WTC11 (cell line): Measurements from ENCODE around the gene HDGFL3. TPM values are rescaled to one million over a fixed set of nuclear protein-coding genes. Genes with fewer than 3 reads are reported as not detected.
A peak's percentile ranks its signal among the peaks of the same experiment; 100 is the strongest.

ENCODE experiments used
- ATAC-seq: fragments of 200-7000 bp; cut with Tn5 transposase; 2 replicates; pipeline ENCODE4 v1.10.0; 2021; ENCODE audit warnings: mild to moderate bottlenecking, moderate library complexity
- CTCF ChIA-PET: fragments of 300-600 bp; sonication (Branson Sonifier 250); formaldehyde crosslinking; loops from one replicate; lab custom pipeline; 2021; ENCODE audit warnings: antibody characterized with exemption; lab: Charles Lee
- POLR2A ChIA-PET: fragments of 350-600 bp; sonication (Branson Sonifier 250); formaldehyde crosslinking; loops from one replicate; lab custom pipeline; 2021; ENCODE audit warnings: antibody characterized with exemption; lab: Charles Lee
- DNase-seq: peaks from one replicate; pipeline ENCODE4 v3.0.0; 2021; ENCODE audit warnings: low spot score
- H3K27ac Mint-ChIP-seq: 2 replicates; pipeline ENCODE4 v1.8.0; 2021; ENCODE audit warnings: mixed read lengths
- H3K27me3 Mint-ChIP-seq: 2 replicates; pipeline ENCODE4 v1.8.0; 2021; ENCODE audit warnings: low read depth, mild to moderate bottlenecking, moderate library complexity, mixed read lengths
- H3K36me3 Mint-ChIP-seq: 2 replicates; pipeline ENCODE4 v1.8.0; 2021; ENCODE audit warnings: mixed read lengths
- H3K4me1 Mint-ChIP-seq: 2 replicates; pipeline ENCODE4 v1.8.0; 2022; ENCODE audit warnings: mixed read lengths
- H3K4me3 Mint-ChIP-seq: 2 replicates; pipeline ENCODE4 v1.8.0; 2021; ENCODE audit warnings: mild to moderate bottlenecking, moderate library complexity, mixed read lengths
- H3K9me3 Mint-ChIP-seq: 2 replicates; pipeline ENCODE4 v1.8.0; 2021; ENCODE audit warnings: mixed read lengths
- ATF1 ChIP-seq: sonication (generic); formaldehyde crosslinking; IDR thresholded peaks from 2 replicates; pipeline ENCODE4 v1.8.1; 2023; ENCODE audit warnings: mild to moderate bottlenecking, moderate library complexity, missing genetic modification reagents
- CREB1 ChIP-seq: sonication (generic); formaldehyde crosslinking; IDR thresholded peaks from 2 replicates; pipeline ENCODE4 v1.8.0; 2023; ENCODE audit warnings: mild to moderate bottlenecking, missing genetic modification reagents
- CREM ChIP-seq: sonication (generic); formaldehyde crosslinking; IDR thresholded peaks from 2 replicates; pipeline ENCODE4 v1.8.1; 2022; ENCODE audit warnings: mild to moderate bottlenecking, missing genetic modification reagents, moderate library complexity
- E2F4 ChIP-seq: sonication (generic); formaldehyde crosslinking; IDR thresholded peaks from 2 replicates; pipeline ENCODE4 v1.8.1; 2022; ENCODE audit warnings: low read depth, mild to moderate bottlenecking, moderate library complexity, missing genetic modification reagents, borderline replicate concordance
- FOXJ3 ChIP-seq: sonication (generic); formaldehyde crosslinking; IDR thresholded peaks from 2 replicates; pipeline ENCODE4 v1.9.0; 2021; ENCODE audit warnings: missing genetic modification reagents, mild to moderate bottlenecking, borderline replicate concordance
- HMGXB4 ChIP-seq: sonication (generic); formaldehyde crosslinking; IDR thresholded peaks from 2 replicates; pipeline ENCODE4 v1.8.1; 2023; ENCODE audit warnings: mild to moderate bottlenecking, moderate library complexity, missing genetic modification reagents
- IRF2 ChIP-seq: sonication (generic); formaldehyde crosslinking; IDR thresholded peaks from 2 replicates; pipeline ENCODE4 v1.8.0; 2022; ENCODE audit warnings: low read depth, missing genetic modification reagents, borderline replicate concordance
- JAZF1 ChIP-seq: fragments of 250-450 bp; sonication (Bioruptor Pico); IDR thresholded peaks from 2 replicates; pipeline ENCODE4 v1.9.0; 2021; ENCODE audit warnings: moderate library complexity, mild to moderate bottlenecking, inconsistent platforms
- JUN ChIP-seq: sonication (generic); formaldehyde crosslinking; IDR thresholded peaks from 2 replicates; pipeline ENCODE4 v1.8.0; 2023; ENCODE audit warnings: mild to moderate bottlenecking, missing genetic modification reagents
- MAX ChIP-seq: sonication (generic); formaldehyde crosslinking; IDR thresholded peaks from 2 replicates; pipeline ENCODE4 v1.8.0; 2022; ENCODE audit warnings: mild to moderate bottlenecking, missing genetic modification reagents
- RELA ChIP-seq: sonication (generic); formaldehyde crosslinking; IDR thresholded peaks from 2 replicates; pipeline ENCODE4 v1.8.1; 2022; ENCODE audit warnings: missing genetic modification reagents, mild to moderate bottlenecking, borderline replicate concordance
- RORB ChIP-seq: fragments of 250-450 bp; sonication (Bioruptor Pico); IDR thresholded peaks from 2 replicates; pipeline ENCODE4 v1.9.0; 2021; ENCODE audit warnings: mild to moderate bottlenecking
- SMAD4 ChIP-seq: sonication (generic); formaldehyde crosslinking; IDR thresholded peaks from 2 replicates; pipeline ENCODE4 v1.8.0; 2022; ENCODE audit warnings: mild to moderate bottlenecking, missing genetic modification reagents
- STAT6 ChIP-seq: sonication (generic); formaldehyde crosslinking; conservative IDR thresholded peaks from 2 replicates; pipeline ENCODE4 v1.8.1; 2023; ENCODE audit warnings: mild to moderate bottlenecking, low read depth, missing genetic modification reagents, moderate library complexity
- TCF7 ChIP-seq: sonication (generic); formaldehyde crosslinking; IDR thresholded peaks from 2 replicates; pipeline ENCODE4 v1.8.0; 2022; ENCODE audit warnings: mild to moderate bottlenecking, low read depth, missing genetic modification reagents, moderate library complexity
- TEAD1 ChIP-seq: sonication (generic); formaldehyde crosslinking; IDR thresholded peaks from 2 replicates; pipeline ENCODE4 v1.8.0; 2022; ENCODE audit warnings: mild to moderate bottlenecking, missing genetic modification reagents
- USF1 ChIP-seq: sonication (generic); formaldehyde crosslinking; IDR thresholded peaks from 2 replicates; pipeline ENCODE4 v1.8.0; 2022; ENCODE audit warnings: mild to moderate bottlenecking, missing genetic modification reagents
- USF2 ChIP-seq: sonication (generic); formaldehyde crosslinking; IDR thresholded peaks from 2 replicates; pipeline ENCODE4 v1.8.1; 2023; ENCODE audit warnings: mild to moderate bottlenecking, missing genetic modification reagents, moderate library complexity
- ZNF219 ChIP-seq: sonication (generic); formaldehyde crosslinking; IDR thresholded peaks from 2 replicates; pipeline ENCODE4 v1.8.0; 2023; ENCODE audit warnings: missing genetic modification reagents, mild to moderate bottlenecking, borderline replicate concordance
- ZNF396 ChIP-seq: fragments of 250-450 bp; sonication (Bioruptor Pico); IDR thresholded peaks from 2 replicates; pipeline ENCODE4 v1.8.0; 2021; ENCODE audit warnings: mild to moderate bottlenecking, moderate library complexity, borderline replicate concordance
- ZNF423 ChIP-seq: fragments of 250-450 bp; sonication (Bioruptor Pico); IDR thresholded peaks from 2 replicates; pipeline ENCODE4 v2.1.2; 2022; ENCODE audit warnings: mild to moderate bottlenecking, moderate library complexity
- total RNA-seq: library from RNA; stranded (reverse); gene quantifications from 3 replicates; pipeline ENCODE4 v1.2.3, GENCODE V29; 2021

HDGFL3 gene
- total RNA-seq, 1 experiment from 2014 or later, result 124 TPM

GRCh38 chr15:83108266-83109219 lies 99.1 kb downstream of the HDGFL3 start:
- Mint-ChIP-seq H3K27ac (no peak overlapping the region), H3K36me3 (no peaks in the 10 kb centered on the region), H3K9me3 (peaks cover 10% of the 10 kb centered on the region), H3K27me3 (peaks cover 52% of the 10 kb centered on the region), H3K4me3 (peak overlapping the region; percentile 66), H3K4me1 (peaks cover 9% of the 10 kb centered on the region)
- ATAC-seq, result peak; percentile 16
- ChIA-PET CTCF (interaction anchor here (0.9 to 1.2 kb wide), 2 partner anchors 97 to 328 kb away, joined by 3 read pairs; partner anchors contain the start of gene C15orf40), POLR2A (interaction anchor here (0.6 to 1.1 kb wide), 3 partner anchors 20 to 96 kb away, joined by 3 read pairs; no protein-coding TSS in a partner anchor)
- no peak for DNase-seq
- TF ChIP-seq ZNF396 (CRISPR knock-in tag) (no peak), ZNF423 (no peak)

GRCh38 chr15:83107841-83108181 lies 99.8 kb downstream of the HDGFL3 start:
- no peak overlapping the region for H3K27ac Mint-ChIP-seq
- DNase-seq, result no peak
- H3K36me3 Mint-ChIP-seq, result no peaks in the 10 kb centered on the region
- H3K4me1 Mint-ChIP-seq, result peaks cover 9% of the 10 kb centered on the region
- POLR2A ChIA-PET, result interaction anchor here (1.1 kb wide), 1 partner anchor 81 kb away, joined by 3 read pairs; no protein-coding TSS in a partner anchor
- no peak for ATAC-seq
- TF ChIP-seq USF1 (0 out of 2 replicates have a peak, but pooled peaks have one; percentile 10), MAX (CRISPR knock-in tag) (0 out of 2 replicates have a peak, but pooled peaks have one; percentile 16), RORB (no peak), IRF2 (CRISPR knock-in tag) (no peak), JAZF1 (no peak), SMAD4 (CRISPR knock-in tag) (0 out of 2 replicates have a peak, but pooled peaks have one; percentile 37), ZNF219 (CRISPR knock-in tag) (peak; percentile 13; the same call in 1 of the 2 replicates), ZNF423 (peak; percentile 75)
- H3K9me3 Mint-ChIP-seq, result peaks cover 10% of the 10 kb centered on the region
- H3K4me3 Mint-ChIP-seq, result peak overlapping the region; percentile 66
- peaks cover 52% of the 10 kb centered on the region for H3K27me3 Mint-ChIP-seq
- CTCF ChIA-PET, result interaction anchor here (1.2 kb wide), 1 partner anchor 329 kb away, joined by 3 read pairs; no protein-coding TSS in a partner anchor

- ChIA-PET CTCF (interaction anchor here (0.8 to 1.2 kb wide), 3 partner anchors 16 to 329 kb away, joined by 3 read pairs; partner anchors contain the start of gene BTBD1), POLR2A (interaction anchor here (0.7 to 1.1 kb wide), 3 partner anchors 38 to 101 kb away, joined by 3 read pairs; no protein-coding TSS in a partner anchor)
- H3K27me3 Mint-ChIP-seq, result peaks cover 52% of the 10 kb centered on the region
- H3K9me3 Mint-ChIP-seq, result peaks cover 9% of the 10 kb centered on the region
- peak within 1 kb of the TSS; percentile 75 for H3K4me3 Mint-ChIP-seq
- H3K4me1 Mint-ChIP-seq, result peaks cover 9% of the 10 kb centered on the region
- no peaks in the 10 kb centered on the region for H3K36me3 Mint-ChIP-seq
- DNase-seq, result peak; percentile 26
- H3K27ac Mint-ChIP-seq, result no peak within 1 kb of the TSS
- peak; percentile 61 for ATAC-seq
- TF ChIP-seq HMGXB4 (CRISPR knock-in tag), result no peak
- no peak for TF ChIP-seq JUN (CRISPR knock-in tag)
- no peak for TF ChIP-seq E2F4 (CRISPR knock-in tag)
- TF ChIP-seq TEAD1 (CRISPR knock-in tag), result no peak
- TF ChIP-seq RELA (CRISPR knock-in tag), result no peak
- TF ChIP-seq FOXJ3 (CRISPR knock-in tag), result no peak
- peak; percentile 38; the same call in 1 of the 2 replicates for TF ChIP-seq TCF7 (CRISPR knock-in tag)
- TF ChIP-seq CREM (CRISPR knock-in tag), result no peak
- no peak for TF ChIP-seq CREB1
- no peak for TF ChIP-seq USF2
- TF ChIP-seq STAT6 (CRISPR knock-in tag), result no peak
- TF ChIP-seq ATF1 (CRISPR knock-in tag), result no peak
These were observed 100.4 kb downstream of the HDGFL3 start, which contains the start of gene TM6SF1 for GRCh38 chr15:83106994-83107840. TM6SF1 (plus strand) TSS chr15:83107645; CDS start chr15:83107681, 36 bp downstream.
